HG03469 (cell line): ENCODE results near the gene HACD4.
A peak's percentile ranks its signal among the peaks of the same experiment; 100 is the strongest.

Source experiments
- ATAC-seq: cut with Tn5 transposase; IDR thresholded peaks from one replicate; pipeline ENCODE4 v1.9.1; 2021; ENCODE audit warnings: mild to moderate bottlenecking, moderate library complexity, moderate number of reproducible peaks; ENCODE audit not compliant: unreplicated experiment

HACD4 gene, protein sequence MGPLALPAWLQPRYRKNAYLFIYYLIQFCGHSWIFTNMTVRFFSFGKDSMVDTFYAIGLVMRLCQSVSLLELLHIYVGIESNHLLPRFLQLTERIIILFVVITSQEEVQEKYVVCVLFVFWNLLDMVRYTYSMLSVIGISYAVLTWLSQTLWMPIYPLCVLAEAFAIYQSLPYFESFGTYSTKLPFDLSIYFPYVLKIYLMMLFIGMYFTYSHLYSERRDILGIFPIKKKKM

DNA sequence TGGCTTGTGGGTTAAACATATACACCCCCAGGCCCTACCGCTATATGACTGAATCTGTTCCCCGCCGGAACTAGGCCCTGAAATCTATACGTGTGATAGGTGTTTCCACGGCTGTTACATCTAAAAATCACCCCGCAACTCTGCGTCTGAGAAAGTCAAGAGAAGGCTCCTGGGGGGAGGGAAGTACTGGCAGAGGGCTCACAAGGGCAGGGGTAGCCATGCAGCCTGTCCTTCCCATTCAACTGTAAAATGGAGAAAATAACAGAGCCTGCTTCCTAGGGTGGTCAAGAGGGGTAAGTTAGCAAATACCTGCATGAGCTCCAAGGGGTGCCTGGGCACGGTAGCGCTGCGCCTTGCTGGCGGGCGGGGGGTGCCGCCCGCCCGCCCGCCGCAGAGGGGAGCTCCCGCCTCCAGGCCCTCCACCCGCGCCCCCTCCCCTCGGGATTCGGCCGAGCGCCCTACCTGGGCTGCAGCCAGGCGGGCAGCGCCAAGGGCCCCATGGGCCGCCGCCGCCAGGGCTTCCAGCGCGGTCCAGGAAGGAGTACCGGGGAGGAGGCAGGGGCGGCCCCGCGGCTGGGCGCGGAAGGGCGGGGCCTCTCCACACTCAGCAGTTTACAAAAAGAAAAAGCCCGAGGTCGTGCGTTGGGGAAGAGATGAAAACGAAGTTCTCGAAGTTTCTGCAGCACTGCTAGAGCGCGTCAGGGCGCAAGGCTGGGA, at the start of gene HACD4:
TSS of gene HACD4 (minus strand) at position 550 of the 717 bp plus-strand sequence. CDS start at position 500, 50 bp downstream.
- ATAC-seq, result peak; percentile 52

DNA sequence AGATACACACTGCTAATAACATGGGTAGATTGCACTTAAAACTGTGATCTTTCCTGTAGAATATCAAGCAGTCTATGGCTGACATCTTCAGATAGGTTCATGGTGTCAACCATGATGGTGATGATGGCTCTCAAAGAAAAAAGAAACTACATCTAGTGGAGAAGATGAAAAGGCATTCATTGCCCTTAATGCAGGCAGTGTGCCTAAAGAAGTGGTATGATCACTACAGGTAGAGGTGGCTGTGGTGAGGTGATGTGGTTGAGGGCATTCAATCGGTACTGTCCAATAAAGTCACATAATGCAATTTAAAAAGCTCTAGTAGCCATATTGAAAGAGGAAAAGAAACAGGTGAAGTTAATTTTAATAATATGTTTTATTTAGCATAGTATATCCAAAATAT, 49.4 kb upstream of the HACD4 start:
- no peak for ATAC-seq

DNA sequence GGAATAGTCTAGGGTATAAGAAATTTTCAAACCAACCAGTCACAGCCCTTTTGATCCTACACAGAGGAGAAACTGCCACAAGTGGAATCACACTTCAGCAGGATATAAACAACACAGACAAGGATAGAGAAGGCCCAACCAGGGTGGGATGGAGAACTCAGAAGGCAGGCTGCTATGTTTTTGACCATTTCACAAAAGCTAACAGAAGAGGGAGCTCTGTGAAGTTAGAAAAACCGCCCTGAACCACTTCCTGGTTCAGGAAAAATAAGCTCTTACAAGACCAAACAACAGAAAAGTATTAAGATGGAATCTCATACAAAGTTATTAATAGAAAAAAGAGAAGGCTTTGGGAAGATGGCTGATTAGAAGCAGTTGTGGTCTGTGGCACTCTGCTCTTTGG, 47.3 kb upstream of the HACD4 start:
- no peak for ATAC-seq

DNA sequence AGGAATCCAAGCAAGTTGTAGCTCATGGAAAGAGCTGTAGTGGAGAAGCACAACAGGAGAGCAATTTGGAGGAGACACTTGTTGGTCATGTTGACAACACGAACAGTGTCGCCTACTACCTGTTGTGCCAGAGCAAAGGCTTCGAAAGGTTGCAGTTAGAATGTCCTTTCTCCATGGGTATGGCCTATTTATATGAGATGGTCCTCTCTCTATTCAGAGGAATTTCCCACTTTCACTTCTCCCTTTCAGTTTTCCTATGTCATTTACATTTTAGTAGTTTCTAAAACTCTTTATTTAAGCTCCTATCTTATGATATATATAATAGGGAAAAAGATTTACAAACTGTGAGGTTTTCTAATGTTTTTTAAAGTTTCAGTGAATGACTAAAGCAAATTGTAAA, 46.3 kb upstream of the HACD4 start, which contains the start of gene IFNB1:
TSS of gene IFNB1 (minus strand) at position 162 of the 400 bp plus-strand sequence. CDS start at position 89, 73 bp downstream.
- no peak for ATAC-seq

DNA sequence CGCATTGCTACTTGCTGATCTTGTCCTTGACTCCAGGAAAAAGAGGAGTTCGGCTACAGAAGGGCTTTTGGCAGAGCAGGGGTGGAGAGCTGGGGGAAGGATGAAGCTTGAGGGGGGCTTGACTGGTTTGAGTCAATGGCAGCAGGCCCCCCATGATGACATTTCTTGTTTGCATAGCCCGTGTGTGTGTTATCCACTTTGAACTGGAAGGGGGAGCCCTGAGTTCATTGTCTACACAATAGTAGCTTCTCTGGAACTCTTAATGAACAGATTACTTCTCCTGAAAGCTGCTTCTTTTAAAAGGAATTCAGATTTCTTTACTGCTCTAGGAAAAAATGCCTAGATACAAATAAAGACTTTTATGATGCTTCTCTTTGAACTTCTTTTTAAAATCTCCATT, 44.0 kb upstream of the HACD4 start:
- ATAC-seq, result no peak

DNA sequence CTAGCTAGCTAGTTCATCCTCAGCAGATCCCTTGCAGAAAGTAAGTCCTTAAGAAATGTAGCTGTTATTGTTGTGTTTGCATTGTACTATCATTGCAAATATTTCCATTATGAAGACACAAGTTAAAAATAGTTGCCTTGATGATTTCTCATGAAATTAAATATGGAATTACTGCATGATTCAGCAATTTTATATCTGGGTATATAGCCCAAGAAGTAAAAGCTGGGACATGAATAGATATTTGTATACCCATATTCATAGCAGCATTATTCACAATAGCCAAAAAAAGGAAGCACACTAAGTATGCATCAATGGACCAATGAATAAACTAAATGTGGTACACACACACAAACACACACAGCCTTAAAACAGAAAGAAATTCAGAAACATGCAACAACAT, 39.5 kb upstream of the HACD4 start:
- no peak for ATAC-seq

DNA sequence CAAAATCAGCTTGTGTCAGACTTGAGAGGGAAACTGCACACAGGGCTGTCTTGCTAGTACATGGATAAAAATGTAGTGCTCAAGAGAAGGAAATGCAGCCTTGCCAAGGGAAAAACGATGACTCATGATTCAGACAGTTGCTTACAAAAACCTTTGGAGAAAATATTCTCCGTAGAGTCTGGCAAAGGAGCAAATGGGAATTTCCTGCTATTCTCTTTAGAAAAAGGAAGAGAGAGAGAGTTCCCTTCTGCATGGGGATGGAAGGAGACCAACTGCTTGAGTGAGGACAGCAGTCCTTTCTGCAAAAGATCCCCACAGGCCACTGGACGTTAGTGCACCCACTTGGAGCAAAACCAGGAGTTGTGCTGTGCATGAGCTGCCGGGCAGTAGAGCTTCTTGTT, 38.7 kb upstream of the HACD4 start:
- no peak for ATAC-seq

DNA sequence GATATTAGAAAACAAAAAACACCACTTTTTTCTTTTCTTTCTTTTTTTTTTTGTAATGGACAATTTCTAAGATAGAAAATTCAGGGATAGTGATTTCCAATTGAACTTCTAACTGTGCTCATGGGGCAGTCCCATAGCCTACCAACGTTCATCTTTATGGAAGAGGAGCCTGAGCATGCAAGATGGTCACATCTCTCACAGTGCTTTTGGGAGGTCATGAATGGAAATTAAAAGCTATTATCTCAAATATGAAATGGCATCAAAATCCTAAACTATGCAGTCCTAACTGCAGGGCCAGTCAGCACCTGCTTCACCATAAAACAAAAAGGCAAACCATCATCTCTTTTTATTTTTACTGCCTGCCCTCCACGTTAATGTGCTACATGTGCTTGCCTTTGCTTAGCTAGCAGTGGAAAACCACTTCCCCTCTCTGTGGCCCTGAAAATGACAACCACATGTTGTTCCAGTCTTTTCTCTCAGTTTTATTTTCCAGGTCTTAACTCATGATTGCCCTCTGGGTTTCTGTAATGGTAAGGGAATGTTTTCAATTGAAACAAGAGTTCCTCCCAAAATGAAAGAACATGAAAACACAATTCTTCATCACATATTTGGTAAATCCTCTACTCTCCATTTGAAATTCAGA, 29.6 kb upstream of the HACD4 start:
- ATAC-seq, result no peak

DNA sequence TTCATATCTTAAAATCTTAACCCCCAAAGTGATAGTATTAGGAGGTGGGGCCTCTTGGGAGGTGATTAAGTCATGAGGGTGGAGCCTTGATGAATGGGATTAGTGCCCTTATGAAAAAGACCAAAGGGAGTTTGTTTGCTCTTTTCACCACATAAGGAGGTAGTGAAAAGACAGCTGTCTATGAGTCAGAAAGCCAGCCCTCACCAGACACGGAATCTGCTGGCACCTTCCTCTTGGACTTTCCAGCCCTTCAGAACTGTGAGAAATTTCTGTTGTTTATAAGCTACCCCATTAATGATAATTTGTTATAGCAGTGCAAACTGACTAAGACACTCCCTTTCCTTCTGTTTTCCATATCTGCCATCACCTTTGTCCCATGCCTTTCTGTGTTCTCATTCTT, 25.5 kb upstream of the HACD4 start:
- ATAC-seq, result no peak

DNA sequence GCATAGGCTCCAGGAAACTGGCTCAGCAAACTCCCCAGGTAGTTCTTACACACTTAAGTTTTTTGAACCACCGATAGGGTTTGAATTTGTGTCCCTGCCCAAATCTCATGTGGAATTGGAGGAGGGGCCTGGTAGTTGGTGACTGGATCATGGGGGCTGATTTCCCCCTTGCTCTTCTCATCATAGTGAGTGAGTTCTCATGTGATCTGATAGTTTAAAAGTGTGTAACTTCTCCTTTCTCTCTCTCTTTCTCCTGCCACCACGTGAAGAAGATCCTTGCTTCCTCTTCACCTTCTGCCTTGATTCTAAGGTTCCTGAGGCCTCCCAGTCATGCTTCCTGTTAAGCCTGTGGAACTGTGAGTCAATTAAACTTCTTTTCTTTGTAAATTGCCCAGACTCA, 22.4 kb upstream of the HACD4 start:
- no peak for ATAC-seq

DNA sequence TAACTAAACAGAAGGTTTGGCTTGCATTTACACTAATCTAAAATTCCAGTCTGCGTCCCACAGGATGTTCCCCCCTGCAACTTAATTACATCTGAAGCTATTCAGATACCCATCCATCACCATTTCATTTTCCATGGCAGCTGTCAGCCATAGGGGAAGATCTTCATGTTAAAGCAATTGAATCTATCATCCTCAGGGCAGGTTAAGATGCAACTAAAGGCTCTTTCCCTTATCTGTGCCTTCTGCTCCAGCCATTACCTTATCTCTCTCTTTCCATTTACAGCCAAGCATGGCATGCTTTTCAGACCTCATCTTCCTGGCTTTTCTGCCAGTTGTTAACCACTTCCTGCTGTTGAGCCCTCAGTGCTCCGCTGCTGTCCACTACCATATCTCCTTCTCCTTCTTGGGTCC, 15.8 kb upstream of the HACD4 start:
- no peak for ATAC-seq

DNA sequence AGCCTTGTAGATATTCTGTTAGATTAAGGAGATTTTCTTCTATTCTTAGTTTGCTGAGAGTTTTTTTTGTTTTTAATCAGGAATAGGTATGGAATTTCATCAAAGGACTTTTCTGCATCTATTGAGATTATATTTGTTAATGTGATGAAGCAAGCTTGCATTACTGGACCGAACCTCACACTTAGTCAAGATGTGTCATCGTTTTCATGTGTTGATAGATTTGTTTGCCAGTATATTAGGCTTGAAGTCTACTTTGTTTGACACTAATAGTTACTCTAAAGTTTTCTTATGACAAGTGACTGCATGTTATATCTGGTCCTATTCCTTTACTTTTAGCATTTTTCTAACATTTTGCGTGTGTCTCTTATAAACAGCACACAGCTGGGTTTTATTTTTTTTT, 12.4 kb upstream of the HACD4 start:
- ATAC-seq, result no peak

DNA sequence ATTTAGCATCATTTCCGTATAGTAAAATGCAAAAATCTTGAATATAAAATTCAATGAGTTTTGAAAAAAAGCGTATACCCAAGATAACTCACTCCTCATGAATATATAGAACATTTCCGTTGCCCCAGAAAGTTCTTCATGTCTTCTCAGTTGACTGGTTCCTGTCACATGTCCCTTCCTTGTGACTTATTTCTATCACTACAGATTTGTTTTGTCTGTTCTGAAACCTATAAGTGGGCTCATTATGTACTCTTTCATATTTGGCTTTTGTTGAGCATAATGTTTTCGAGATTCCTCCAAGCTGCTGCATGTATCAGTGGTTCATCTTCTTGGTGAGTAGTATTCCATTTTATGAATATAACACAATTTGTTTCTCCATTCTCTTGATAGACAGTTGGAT, 11.0 kb upstream of the HACD4 start:
- no peak for ATAC-seq

DNA sequence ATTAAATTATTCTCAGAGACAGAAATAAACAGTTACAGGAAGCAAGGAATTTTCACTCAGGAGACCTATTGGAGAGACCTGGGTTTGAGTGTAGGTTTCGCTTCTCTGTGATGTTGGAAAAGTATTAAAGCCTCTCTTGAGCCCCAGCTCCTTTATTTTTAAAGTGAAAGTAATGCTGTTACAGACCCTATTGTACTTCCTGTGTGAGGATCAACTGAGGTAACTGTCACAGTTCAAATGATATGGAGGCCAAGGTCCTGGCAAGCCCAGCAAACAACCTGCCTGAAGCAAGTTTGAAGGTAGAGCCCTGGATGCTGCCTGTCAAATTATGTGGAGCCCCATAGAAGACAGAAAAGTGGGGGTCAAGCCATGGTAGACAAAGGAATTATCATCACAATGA, 7.9 kb upstream of the HACD4 start:
- ATAC-seq, result no peak

DNA sequence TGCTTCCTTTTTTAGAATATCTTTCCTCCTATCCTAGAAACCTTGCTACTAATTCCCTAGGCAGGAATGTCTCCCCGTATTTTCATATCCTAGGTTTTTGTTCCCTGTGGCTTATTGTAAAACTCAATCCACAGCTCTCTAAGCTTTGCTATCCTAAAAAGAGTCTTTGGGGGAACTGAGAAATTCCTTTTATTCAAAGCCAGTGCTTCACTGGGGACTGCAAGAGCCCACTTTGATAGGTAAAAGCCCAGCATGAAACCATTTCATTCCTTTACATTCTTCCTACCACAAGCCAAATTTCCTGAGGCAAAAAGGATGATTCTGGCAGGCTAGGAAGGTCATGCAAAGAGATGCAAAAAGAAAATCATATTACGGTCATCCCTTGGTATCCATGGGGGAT, 5.8 kb upstream of the HACD4 start:
- no peak for ATAC-seq

DNA sequence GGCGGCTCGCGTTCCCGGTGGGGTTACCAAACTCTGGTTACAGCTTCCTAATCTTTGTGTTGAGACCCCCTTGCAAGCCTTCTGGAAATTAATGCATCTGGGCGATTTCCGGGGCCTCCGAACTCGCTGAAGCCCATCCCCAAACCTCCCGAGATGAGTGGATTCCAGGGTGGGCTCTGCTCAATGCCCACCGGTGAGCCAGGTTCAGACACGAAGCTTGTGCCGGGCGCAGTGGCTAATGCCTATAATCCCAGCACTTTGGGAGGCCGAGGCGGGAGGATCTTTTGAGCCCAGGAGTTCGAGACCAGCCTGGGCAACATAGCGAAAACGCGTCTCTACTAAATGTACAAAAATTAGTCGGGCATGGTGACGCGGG, 356 bp upstream of the HACD4 start:
- no peak for ATAC-seq

DNA sequence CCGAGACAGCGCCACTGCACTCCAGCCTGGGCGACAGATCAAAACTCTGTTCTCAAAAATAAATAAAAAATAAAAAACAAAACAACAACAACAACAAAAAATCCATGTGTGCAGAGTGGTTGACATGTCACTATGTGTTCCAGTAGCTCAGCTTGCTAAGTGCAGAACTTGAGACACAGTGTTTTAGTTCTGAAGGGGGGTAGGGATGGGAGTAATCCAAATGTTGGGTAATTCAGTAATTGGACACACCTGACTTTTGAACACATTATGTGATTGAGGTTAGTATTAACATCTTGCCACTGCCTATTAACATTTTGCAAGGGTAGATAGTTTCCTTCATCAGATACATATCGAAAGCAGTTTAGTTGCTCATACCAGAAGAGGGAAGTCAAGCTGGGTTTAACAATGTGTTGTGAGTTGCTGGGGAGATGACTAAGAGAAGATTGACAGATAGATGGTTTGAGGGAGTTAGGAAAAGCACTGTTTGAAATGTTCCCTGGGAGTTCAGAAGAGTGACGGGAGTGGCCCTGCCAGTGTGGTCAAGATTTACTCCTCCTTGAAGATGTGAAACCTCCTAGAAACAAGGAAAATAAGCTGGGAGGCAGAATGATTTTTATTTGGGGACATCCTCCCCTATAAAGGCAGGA, 928 bp downstream of the HACD4 start:
- peak; percentile 86 for ATAC-seq

DNA sequence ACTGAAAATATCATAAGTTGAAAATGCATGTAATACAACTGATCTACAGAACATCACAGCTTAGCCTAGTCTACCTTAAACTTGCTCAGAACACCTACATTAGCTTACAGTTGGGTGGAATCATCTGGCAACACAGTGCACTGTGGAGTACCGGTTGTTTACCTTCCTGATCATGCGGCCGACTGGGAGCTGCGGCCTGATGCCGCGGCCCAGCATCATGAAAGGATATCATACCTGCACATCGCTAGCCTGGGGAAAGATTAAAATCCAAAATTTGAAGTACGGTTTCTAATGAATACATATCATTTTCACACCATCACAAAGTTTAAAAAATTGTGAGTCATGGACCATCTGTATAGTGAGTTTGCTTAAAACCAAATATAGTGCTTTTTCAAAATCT, 1.8 kb downstream of the HACD4 start:
- no peak for ATAC-seq

DNA sequence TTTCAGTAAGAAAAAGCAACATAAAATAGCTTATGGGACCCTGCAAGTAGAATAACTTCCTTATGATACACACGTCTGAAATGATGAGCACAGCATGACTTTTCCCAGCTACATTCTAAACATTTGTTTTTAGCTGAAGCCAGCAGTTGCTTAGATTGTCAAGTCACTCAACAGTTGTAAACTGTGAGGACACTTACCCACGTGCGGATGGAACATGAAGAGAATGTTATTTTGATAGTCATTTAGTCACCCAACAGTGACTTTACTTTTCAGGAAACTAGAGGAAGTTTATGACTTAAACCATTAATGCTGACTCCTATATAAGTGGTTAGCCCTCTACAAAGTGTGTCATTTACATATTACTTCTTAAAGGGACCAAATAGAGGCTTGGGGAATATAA, 3.0 kb downstream of the HACD4 start:
- no peak for ATAC-seq

DNA sequence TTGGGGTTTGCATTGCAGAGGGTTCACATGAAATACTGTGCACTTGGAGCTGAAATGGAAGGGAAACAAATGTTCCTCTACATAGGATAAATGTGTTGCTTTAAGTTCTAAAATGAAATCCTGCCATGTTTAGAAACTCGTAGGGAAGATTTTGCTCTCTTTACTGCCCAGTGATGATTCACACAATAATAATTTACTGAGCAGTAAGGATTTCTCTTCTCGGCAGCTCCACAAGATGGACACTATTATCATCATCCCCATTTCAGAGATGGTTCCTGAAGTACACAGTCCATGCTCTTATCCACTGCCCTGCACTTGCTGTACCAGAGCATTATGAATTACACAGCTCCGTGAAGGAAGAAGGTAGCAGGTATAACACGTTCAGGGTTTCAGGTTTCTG, 4.1 kb downstream of the HACD4 start:
- ATAC-seq, result no peak

DNA sequence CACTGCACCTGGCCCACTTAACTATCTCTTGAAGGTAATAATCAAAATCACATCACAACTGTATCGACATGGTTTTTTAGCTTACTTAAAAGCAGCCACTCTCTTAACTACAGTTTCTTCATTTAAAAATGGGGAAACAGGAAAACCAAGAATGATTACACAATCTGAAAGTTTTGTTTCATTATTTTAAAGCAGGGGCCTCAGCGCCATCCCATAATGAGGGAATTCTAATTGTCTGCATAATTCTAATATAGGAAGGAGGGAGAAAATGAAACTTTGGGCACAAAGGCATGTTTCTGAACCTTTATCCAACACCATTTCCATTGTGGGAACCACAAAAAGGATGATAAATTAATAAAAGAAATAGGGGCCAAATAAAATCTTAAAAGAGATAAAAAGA, 7.6 kb downstream of the HACD4 start:
- ATAC-seq, result no peak

DNA sequence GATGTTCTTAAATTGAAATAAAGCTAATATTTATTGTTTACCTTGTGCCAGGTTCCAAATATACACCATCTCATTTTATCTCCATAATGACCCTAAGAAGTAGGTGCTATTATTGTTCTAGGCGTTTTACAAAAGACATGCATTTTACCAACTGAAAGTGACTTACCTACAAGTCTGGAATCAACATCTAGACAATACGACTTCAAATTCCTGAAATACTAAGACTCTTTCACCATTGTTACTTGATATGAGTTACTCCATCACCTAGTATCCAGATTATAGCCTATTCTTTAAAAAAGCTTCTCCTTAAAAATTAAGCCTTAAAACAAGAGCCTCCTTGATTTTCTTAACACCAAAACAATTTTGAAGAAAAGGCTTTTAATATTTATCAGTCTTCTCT, 13.3 kb downstream of the HACD4 start:
- ATAC-seq, result no peak
